Glutamatergic neuron (in vitro differentiated cells): ENCODE measurements around the gene CCL20. TPM values are rescaled to one million over a fixed set of nuclear protein-coding genes. Genes with fewer than 3 reads are reported as not detected.

Experiments
- DNase-seq: peaks from one replicate; pipeline ENCODE4 v3.0.0; 2022
- H3K27ac Mint-ChIP-seq: one replicate; pipeline ENCODE4 v1.8.0; 2020; ENCODE audit warnings: mild to moderate bottlenecking, mixed read lengths, inconsistent platforms; ENCODE audit not compliant: unreplicated experiment
- H3K27me3 Mint-ChIP-seq: one replicate; pipeline ENCODE4 v1.8.0; 2020; ENCODE audit warnings: mild to moderate bottlenecking, moderate library complexity, mixed read lengths, inconsistent platforms; ENCODE audit not compliant: unreplicated experiment
- H3K36me3 Mint-ChIP-seq: one replicate; pipeline ENCODE4 v1.8.0; 2020; ENCODE audit warnings: mild to moderate bottlenecking, mixed read lengths, inconsistent platforms; ENCODE audit not compliant: unreplicated experiment
- H3K4me1 Mint-ChIP-seq: one replicate; pipeline ENCODE4 v1.8.0; 2020; ENCODE audit warnings: mild to moderate bottlenecking, low read depth, mixed read lengths, inconsistent platforms; ENCODE audit not compliant: unreplicated experiment
- H3K4me3 Mint-ChIP-seq: one replicate; pipeline ENCODE4 v1.8.0; 2020; ENCODE audit warnings: mild to moderate bottlenecking, mixed read lengths, inconsistent platforms; ENCODE audit not compliant: unreplicated experiment
- H3K9me3 Mint-ChIP-seq: one replicate; pipeline ENCODE4 v1.8.0; 2020; ENCODE audit warnings: mild to moderate bottlenecking, moderate library complexity, mixed read lengths, inconsistent platforms; ENCODE audit not compliant: unreplicated experiment
- total RNA-seq: library from RNA; stranded (reverse); fragmentation: NEBNext Ultra II Directional; extraction: Animal tissue kit (Norgen Biotek cat#: 25700); gene quantifications from one replicate; pipeline ENCODE4 v1.2.1, GENCODE V29; 2021; ENCODE audit not compliant: unreplicated experiment
- TF ChIP-seq, protein P1 (sequence below): fragments of 200-600 bp; sonication (generic); IDR thresholded peaks from one replicate; pipeline ENCODE4 v1.5.0; 2021; ENCODE audit not compliant: partially characterized antibody, unreplicated experiment

Gene CCL20
- total RNA-seq, 1 donor from 2014 or later, result not detected

DNA sequence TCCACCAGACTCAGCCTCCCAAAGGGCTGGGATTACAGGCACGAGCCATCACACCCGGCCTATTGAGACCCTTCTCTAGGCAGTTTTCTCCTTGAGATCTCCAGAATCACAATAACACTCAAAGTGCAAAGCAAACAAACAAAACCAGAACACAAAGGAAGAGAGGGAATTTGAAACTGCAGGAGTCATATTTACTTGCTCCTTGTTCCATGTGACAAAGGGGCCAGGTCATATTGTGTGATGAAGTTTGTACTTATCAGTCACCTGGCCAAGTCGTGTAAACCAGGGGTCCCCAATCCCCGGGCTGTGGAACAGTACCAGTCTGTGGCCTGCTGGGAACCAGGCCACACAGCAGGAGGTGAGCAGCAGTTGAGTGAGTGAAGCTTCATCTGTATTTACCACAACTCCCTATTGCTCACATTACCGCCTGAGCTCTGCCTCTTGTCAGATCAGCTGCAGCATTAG is 41.4 kb upstream of the CCL20 start:
- Mint-ChIP-seq H3K27me3 (no peaks in the 10 kb centered on the region), H3K27ac (no peak overlapping the region), H3K9me3 (no peaks in the 10 kb centered on the region), H3K4me3 (no peak overlapping the region), H3K36me3 (no peaks in the 10 kb centered on the region), H3K4me1 (no peaks in the 10 kb centered on the region)
- DNase-seq, result no peak
- TF ChIP-seq, protein P1, sequence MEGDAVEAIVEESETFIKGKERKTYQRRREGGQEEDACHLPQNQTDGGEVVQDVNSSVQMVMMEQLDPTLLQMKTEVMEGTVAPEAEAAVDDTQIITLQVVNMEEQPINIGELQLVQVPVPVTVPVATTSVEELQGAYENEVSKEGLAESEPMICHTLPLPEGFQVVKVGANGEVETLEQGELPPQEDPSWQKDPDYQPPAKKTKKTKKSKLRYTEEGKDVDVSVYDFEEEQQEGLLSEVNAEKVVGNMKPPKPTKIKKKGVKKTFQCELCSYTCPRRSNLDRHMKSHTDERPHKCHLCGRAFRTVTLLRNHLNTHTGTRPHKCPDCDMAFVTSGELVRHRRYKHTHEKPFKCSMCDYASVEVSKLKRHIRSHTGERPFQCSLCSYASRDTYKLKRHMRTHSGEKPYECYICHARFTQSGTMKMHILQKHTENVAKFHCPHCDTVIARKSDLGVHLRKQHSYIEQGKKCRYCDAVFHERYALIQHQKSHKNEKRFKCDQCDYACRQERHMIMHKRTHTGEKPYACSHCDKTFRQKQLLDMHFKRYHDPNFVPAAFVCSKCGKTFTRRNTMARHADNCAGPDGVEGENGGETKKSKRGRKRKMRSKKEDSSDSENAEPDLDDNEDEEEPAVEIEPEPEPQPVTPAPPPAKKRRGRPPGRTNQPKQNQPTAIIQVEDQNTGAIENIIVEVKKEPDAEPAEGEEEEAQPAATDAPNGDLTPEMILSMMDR, result no peak

DNA sequence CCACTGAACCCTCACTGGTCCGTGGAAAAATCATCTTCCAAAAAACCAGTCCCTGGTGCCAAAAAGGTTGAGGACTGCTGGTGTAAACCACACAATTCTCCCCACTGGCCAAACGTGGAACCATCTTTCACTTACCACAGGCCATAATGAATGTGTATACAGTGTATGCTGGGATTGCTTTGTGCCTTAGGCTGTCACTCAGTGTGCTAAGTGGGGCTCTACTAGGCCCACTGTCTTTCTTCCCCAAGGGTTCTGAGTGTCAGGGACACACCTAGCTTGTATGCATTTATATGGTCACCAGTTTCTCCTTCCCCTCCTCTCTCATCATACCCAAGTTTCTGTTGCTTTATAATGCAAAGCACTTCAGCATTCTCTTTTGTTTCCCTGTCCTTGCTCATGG is 40.7 kb upstream of the CCL20 start:
- H3K9me3 Mint-ChIP-seq, result no peaks in the 10 kb centered on the region
- H3K36me3 Mint-ChIP-seq, result no peaks in the 10 kb centered on the region
- TF ChIP-seq, protein P1, result no peak
- no peaks in the 10 kb centered on the region for H3K27me3 Mint-ChIP-seq
- H3K4me3 Mint-ChIP-seq, result no peak overlapping the region
- H3K27ac Mint-ChIP-seq, result no peak overlapping the region
- DNase-seq, result no peak
- no peaks in the 10 kb centered on the region for H3K4me1 Mint-ChIP-seq

DNA sequence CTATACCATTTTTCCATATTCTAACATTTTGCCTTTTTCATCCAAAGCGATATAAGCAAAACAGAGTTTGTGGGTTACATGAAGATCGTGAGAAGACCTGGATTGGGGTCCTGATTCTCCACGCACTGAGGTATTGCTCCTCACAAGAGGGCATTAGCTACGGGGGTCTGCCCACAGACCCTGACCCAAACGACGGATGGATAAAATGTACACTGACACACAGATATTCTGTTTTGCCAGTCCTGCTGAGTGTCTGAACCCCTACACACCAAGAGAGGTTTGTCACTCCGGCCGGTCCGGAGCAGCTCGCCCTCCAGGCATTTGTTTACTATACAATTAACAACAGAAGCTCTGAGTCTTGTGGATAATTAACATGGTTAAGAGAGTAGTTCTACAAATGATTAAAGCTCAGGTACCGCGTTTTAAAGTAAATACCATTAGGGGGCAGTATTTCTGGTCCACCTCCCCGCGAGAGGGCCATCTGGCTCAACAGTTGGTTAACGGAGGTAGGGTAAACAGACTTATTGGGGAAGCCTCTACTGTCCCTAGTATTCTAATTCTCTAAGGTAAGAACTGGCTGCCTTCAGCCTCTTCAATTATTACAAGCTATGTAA is 39.5 kb upstream of the CCL20 start:
- Mint-ChIP-seq H3K9me3 (no peaks in the 10 kb centered on the region), H3K27ac (no peak overlapping the region), H3K4me1 (no peaks in the 10 kb centered on the region), H3K4me3 (no peak overlapping the region), H3K27me3 (no peaks in the 10 kb centered on the region), H3K36me3 (no peaks in the 10 kb centered on the region)
- TF ChIP-seq, protein P1, result no peak
- no peak for DNase-seq

DNA sequence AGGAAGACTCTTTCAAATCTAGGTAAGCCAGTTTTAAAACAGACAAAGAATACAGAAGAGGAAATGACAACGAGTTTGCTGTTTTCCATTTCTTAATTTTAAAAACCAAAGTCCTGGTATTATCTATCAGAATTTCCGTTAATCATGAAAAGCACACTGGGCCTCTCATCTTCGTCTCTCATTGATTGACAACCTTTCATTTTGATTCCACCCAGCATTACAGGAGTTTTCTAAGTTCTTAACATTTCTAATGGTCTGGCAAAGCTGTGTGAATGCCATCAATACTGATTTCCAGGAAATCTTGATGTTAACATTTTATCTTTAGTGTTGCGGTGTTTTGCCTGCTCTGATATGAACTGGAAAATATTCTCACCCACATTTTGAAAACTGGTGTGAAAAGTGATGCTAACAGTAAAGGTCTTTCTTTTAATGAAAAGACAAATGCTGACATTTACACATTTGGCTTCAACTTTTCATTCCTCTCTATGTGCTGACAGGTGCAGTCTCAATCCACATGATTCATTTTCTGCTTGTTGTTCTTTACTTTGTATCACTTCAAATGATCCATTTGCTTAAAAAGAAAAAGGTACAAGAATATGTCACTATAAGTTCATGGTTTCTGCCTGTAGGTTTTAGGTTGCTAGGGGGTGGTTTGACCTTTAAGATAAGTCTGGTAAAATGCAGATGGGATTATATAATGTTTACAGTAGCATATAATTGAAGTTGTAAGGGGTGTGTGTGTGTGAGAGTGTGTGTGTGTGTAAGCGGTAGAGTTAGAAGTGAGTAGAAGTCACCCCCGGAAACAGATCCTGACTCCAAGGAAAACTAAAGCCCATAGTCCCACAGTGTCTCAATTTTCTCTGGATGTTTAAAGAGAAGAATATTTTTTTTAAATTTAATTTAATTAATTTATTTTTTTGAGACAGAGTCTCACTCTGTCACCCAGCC is 38.5 kb upstream of the CCL20 start:
- no peaks in the 10 kb centered on the region for H3K27me3 Mint-ChIP-seq
- H3K27ac Mint-ChIP-seq, result no peak overlapping the region
- H3K4me3 Mint-ChIP-seq, result no peak overlapping the region
- no peaks in the 10 kb centered on the region for H3K4me1 Mint-ChIP-seq
- no peaks in the 10 kb centered on the region for H3K36me3 Mint-ChIP-seq
- TF ChIP-seq, protein P1, result no peak
- no peak for DNase-seq
- no peaks in the 10 kb centered on the region for H3K9me3 Mint-ChIP-seq
